ENCODE data around the gene DUOX2. TPM values are rescaled to one million over a fixed set of nuclear protein-coding genes. Genes with fewer than 3 reads are reported as not detected.
"Not testable (repeated sequence)": the region's sequence is repeated elsewhere in the genome, so short reads cannot be mapped to it uniquely, and the experiment has no call there.

Gene DUOX2
- polyA plus RNA-seq, 1 experiment: not detected

- DNase-seq (ENCODE audit: low read depth): no peak
- POLR2A ChIA-PET: no interaction called here
- no peaks in the 10 kb centered on the region for H3K36me3 ChIP-seq (ENCODE audit: control insufficient read depth, insufficient read depth, low read length)
- TF ChIP-seq CTCF (IDR thresholded peaks at IDR 0.05; ENCODE audit: insufficient read depth, low read depth, low read length): no peak
- H3K27me3 ChIP-seq (ENCODE audit: control insufficient read depth, insufficient read depth, low read length): peaks cover 15% of the 10 kb centered on the region
- H3K4me3 ChIP-seq (ENCODE audit: low read depth, low read length): no peak overlapping the region
- CTCF ChIA-PET: interaction anchor here (1.3 to 2.9 kb wide), 3 partner anchors 10 to 21 kb away, joined by 3 to 17 read pairs (median 3); no protein-coding TSS in a partner anchor
Measured at GRCh38 chr15:45138814-45139765, 25.1 kb upstream of the DUOX2 start.

- TF ChIP-seq CTCF (IDR thresholded peaks at IDR 0.05; ENCODE audit: insufficient read depth, low read depth, low read length): no peak
- DNase-seq (ENCODE audit: low read depth): no peak
- ChIA-PET POLR2A (no interaction called here), CTCF (interaction anchor here (0.7 to 2.9 kb wide), 3 partner anchors 12 to 116 kb away, joined by 3 to 17 read pairs (median 4); no protein-coding TSS in a partner anchor)
- no peaks in the 10 kb centered on the region for H3K36me3 ChIP-seq (ENCODE audit: control insufficient read depth, insufficient read depth, low read length)
- H3K4me3 ChIP-seq (ENCODE audit: low read depth, low read length): no peak overlapping the region
- peaks cover 21% of the 10 kb centered on the region for H3K27me3 ChIP-seq (ENCODE audit: control insufficient read depth, insufficient read depth, low read length)
Measured at GRCh38 chr15:45137703-45138102, 23.7 kb upstream of the DUOX2 start.

GRCh38 chr15:45136378-45136764 is 22.4 kb upstream of the DUOX2 start:
- Histone ChIP-seq H3K27me3 (ENCODE audit: control insufficient read depth, insufficient read depth, low read length) (peaks cover 21% of the 10 kb centered on the region), H3K4me3 (ENCODE audit: low read depth, low read length) (no peak overlapping the region), H3K36me3 (ENCODE audit: control insufficient read depth, insufficient read depth, low read length) (no peaks in the 10 kb centered on the region)
- no peak for TF ChIP-seq CTCF (IDR thresholded peaks at IDR 0.05; ENCODE audit: insufficient read depth, low read depth, low read length)
- no peak for DNase-seq (ENCODE audit: low read depth)
- ChIA-PET POLR2A (no interaction called here), CTCF (interaction anchor here (2.9 kb wide), 1 partner anchor 18 kb away, joined by 17 read pairs; no protein-coding TSS in a partner anchor)

- peaks cover 22% of the 10 kb centered on the region for H3K27me3 ChIP-seq (ENCODE audit: control insufficient read depth, insufficient read depth, low read length)
- POLR2A ChIA-PET; H3K4me3 ChIP-seq (ENCODE audit: low read depth, low read length); DNase-seq (ENCODE audit: low read depth); H3K36me3 ChIP-seq (ENCODE audit: control insufficient read depth, insufficient read depth, low read length): not testable (repeated sequence)
- CTCF ChIA-PET: interaction anchor here (0.8 to 2.9 kb wide), 2 partner anchors 14 to 18 kb away, joined by 3 to 17 read pairs; no protein-coding TSS in a partner anchor
Measured at GRCh38 chr15:45135705-45136377, 21.9 kb upstream of the DUOX2 start.

- Histone ChIP-seq H3K27me3 (ENCODE audit: control insufficient read depth, insufficient read depth, low read length) (peaks cover 31% of the 10 kb centered on the region), H3K4me3 (ENCODE audit: low read depth, low read length) (no peak overlapping the region), H3K36me3 (ENCODE audit: control insufficient read depth, insufficient read depth, low read length) (no peaks in the 10 kb centered on the region)
- no peak for DNase-seq (ENCODE audit: low read depth)
- TF ChIP-seq CTCF (IDR thresholded peaks at IDR 0.05; ENCODE audit: insufficient read depth, low read depth, low read length): no peak
- ChIA-PET CTCF (interaction anchor here (0.8 kb wide), 1 partner anchor 13 kb away, joined by 3 read pairs; no protein-coding TSS in a partner anchor), POLR2A (interaction anchor here (0.5 kb wide), 1 partner anchor 51 kb away, joined by 3 read pairs; no protein-coding TSS in a partner anchor)
Measured at GRCh38 chr15:45134682-45135604, 21.0 kb upstream of the DUOX2 start.

Measured in BJ (cell line).